ENCODE measurements around the gene NPL.
A peak's percentile ranks its signal among the peaks of the same experiment; 100 is the strongest.

NPL gene

GRCh38 chr1:182765391-182765790 is 24.2 kb upstream of the NPL start:
- no peaks in the 10 kb centered on the region for H3K4me1 Mint-ChIP-seq (ENCODE audit: low read depth in 2 of 2)

DNA sequence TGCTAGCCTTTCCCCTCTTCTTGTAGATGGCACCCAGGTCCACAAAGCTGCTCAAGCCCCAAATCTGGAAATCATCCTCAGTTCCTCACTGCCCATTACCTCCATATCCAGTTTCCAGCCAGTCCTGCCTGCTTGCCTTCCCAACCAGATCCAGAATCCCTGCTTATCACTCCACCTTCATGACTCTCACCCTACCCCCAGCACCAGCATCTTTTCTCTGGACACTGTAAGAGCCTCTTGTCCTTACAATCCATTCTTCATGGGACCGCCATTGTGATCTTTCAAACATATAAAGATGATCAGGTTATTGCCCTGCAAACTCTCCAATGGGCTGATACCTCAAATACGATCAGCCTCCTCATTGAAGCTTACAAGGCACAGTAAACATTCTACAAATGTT is 23.5 kb upstream of the NPL start:
- Mint-ChIP-seq H3K27ac (no peak overlapping the region), H3K9me3 (no peaks in the 10 kb centered on the region), H3K27me3 (peaks cover 42 to 61% of the 10 kb centered on the region in 2 donors), H3K4me3 (no peak overlapping the region), H3K36me3 (ENCODE audit: insufficient read depth) (peaks cover 2% of the 10 kb centered on the region), H3K4me1 (ENCODE audit: low read depth in 2 of 2) (no peaks in the 10 kb centered on the region)
- DNase-seq (no peak), ATAC-seq (replicated peaks) (no peak)

More at GRCh38 chr1:182765391-182765790, 24.2 kb upstream of the NPL start:
- Mint-ChIP-seq H3K4me3 (no peak overlapping the region), H3K27me3 (peaks cover 40 to 57% of the 10 kb centered on the region in 2 donors), H3K27ac (no peak overlapping the region), H3K9me3 (no peaks in the 10 kb centered on the region), H3K36me3 (ENCODE audit: insufficient read depth) (peaks cover 2% of the 10 kb centered on the region)
- ATAC-seq (replicated peaks) (no peak), DNase-seq (no peak)

GRCh38 chr1:182766881-182767645 is 22.5 kb upstream of the NPL start:
- no peak for DNase-seq
- H3K36me3 Mint-ChIP-seq (ENCODE audit: insufficient read depth): peaks cover 2% of the 10 kb centered on the region
- no peak overlapping the region for H3K4me3 Mint-ChIP-seq
- no peaks in the 10 kb centered on the region for H3K9me3 Mint-ChIP-seq
- peaks cover 51 to 71% of the 10 kb centered on the region in 2 donors for H3K27me3 Mint-ChIP-seq
- ATAC-seq (replicated peaks): no peak
- H3K27ac Mint-ChIP-seq: no peak overlapping the region
- H3K4me1 Mint-ChIP-seq (ENCODE audit: low read depth in 2 of 2): no peaks in the 10 kb centered on the region

DNA sequence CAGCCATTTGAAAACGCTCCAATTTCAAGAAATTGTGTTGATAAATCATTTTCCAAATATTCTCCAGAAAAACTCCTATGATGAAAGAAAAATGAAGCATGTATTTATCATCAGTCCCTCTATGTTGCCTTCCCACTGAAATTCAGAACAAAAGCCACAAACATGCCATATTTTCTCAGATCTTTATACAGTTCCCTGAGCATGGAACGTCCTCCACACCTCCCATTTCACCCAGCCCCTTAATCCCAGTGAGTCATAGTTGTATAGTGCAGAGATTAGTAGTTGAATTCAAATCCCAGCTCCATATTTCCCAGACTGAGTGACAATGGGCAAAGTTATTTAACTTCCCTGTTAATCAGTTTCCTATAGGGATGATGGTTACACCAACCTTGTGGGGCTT is 20.6 kb upstream of the NPL start:
- H3K27me3 Mint-ChIP-seq: peaks cover 50 to 71% of the 10 kb centered on the region in 2 donors
- no peak for DNase-seq
- H3K4me1 Mint-ChIP-seq (ENCODE audit: low read depth in 2 of 2): no peaks in the 10 kb centered on the region
- no peak for ATAC-seq (replicated peaks)
- no peak overlapping the region for H3K27ac Mint-ChIP-seq
- H3K4me3 Mint-ChIP-seq: no peak overlapping the region
- H3K36me3 Mint-ChIP-seq (ENCODE audit: insufficient read depth): peaks cover 2% of the 10 kb centered on the region
- H3K9me3 Mint-ChIP-seq: no peaks in the 10 kb centered on the region

GRCh38 chr1:182770232-182770631 is 19.3 kb upstream of the NPL start:
- no peak for DNase-seq
- no peak for ATAC-seq (replicated peaks)
- no peaks in the 10 kb centered on the region for H3K9me3 Mint-ChIP-seq
- no peak overlapping the region for H3K27ac Mint-ChIP-seq
- H3K36me3 Mint-ChIP-seq (ENCODE audit: insufficient read depth): peaks cover 2% of the 10 kb centered on the region
- no peak overlapping the region for H3K4me3 Mint-ChIP-seq
- peaks cover 54 to 69% of the 10 kb centered on the region in 2 donors for H3K27me3 Mint-ChIP-seq
- H3K4me1 Mint-ChIP-seq (ENCODE audit: low read depth in 2 of 2): no peaks in the 10 kb centered on the region

DNA sequence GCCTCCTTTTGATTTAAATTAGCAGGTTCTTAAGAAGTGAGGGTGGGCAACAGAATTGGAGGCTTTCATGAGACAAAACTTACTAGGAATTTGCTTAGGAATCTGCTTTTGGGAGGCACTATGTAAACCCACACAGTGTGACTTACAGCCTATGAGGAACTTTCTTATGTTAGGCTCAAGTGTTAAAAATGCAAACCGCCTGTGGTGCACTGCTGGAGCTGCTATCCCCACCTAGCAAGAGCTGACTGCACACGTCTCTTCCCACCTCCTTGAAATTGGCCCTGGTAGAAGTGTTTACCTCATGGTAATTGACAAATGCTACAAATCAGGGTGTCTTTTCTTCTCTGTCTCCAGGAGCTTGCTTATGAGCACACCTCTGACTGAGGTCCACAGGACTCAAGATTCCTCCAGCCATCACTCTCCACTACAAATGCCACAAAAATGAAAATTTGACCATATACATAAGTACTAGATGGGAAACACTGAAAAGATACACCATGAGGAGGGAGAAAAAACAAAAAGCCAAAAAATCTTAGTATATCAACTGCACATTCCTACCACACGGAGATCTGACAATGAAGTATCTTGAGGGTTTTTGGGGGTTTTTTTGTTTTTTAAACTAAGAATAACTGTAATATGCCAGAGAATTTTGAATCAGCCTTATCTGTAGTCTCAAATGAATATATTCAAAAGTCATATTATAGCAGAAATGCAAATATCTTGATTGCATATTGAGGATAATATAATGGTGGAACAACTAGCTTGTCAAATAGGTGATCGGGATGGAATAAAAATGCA is 18.2 kb upstream of the NPL start:
- peaks cover 2% of the 10 kb centered on the region for H3K36me3 Mint-ChIP-seq (ENCODE audit: insufficient read depth)
- no peaks in the 10 kb centered on the region for H3K4me1 Mint-ChIP-seq (ENCODE audit: low read depth in 2 of 2)
- H3K4me3 Mint-ChIP-seq: no peak overlapping the region
- H3K27me3 Mint-ChIP-seq: peaks cover 48 to 57% of the 10 kb centered on the region in 2 donors
- no peak overlapping the region for H3K27ac Mint-ChIP-seq
- no peaks in the 10 kb centered on the region for H3K9me3 Mint-ChIP-seq
- DNase-seq (no peak), ATAC-seq (replicated peaks) (no peak)

- ATAC-seq (replicated peaks) (no peak), DNase-seq (no peak)
- no peaks in the 10 kb centered on the region for H3K36me3 Mint-ChIP-seq (ENCODE audit: insufficient read depth)
- no peak overlapping the region for H3K4me3 Mint-ChIP-seq
- peaks cover 0 to 3% of the 10 kb centered on the region in 2 donors for H3K4me1 Mint-ChIP-seq (ENCODE audit: low read depth in 2 of 2)
- H3K27me3 Mint-ChIP-seq: peaks cover 16 to 19% of the 10 kb centered on the region in 2 donors
- H3K27ac Mint-ChIP-seq: no peak overlapping the region
- H3K9me3 Mint-ChIP-seq: no peaks in the 10 kb centered on the region
Observed at GRCh38 chr1:182777386-182777785, 12.2 kb upstream of the NPL start.

DNA sequence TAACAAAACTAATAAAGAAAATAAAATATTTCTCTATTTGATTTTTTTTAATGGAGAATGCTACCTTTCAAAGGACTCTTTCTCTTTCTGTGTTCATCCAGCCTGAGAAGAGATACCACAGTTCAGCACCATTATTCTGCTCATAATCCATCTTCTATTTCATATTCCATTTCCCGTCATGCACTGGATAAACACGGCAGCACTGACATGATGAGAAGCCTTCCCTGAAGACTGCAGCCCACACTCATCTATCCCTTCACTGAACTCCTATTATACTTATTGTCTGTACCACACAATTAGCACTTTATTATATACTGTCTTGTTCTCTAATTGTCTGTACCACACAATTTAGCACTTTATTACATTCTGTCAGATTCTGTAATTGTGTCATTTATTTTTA is 10.7 kb upstream of the NPL start:
- no peaks in the 10 kb centered on the region for H3K9me3 Mint-ChIP-seq
- H3K4me1 Mint-ChIP-seq (ENCODE audit: low read depth in 2 of 2): peaks cover 0 to 3% of the 10 kb centered on the region in 2 donors

GRCh38 chr1:182779530-182779929 is 10.0 kb upstream of the NPL start:
- ATAC-seq (replicated peaks) (no peak), DNase-seq (no peak)
- H3K27ac Mint-ChIP-seq: no peak overlapping the region
- H3K4me3 Mint-ChIP-seq: no peak overlapping the region
- H3K27me3 Mint-ChIP-seq: peaks cover 4 to 7% of the 10 kb centered on the region in 2 donors
- no peaks in the 10 kb centered on the region for H3K36me3 Mint-ChIP-seq (ENCODE audit: insufficient read depth)
- no peaks in the 10 kb centered on the region for H3K9me3 Mint-ChIP-seq
- H3K4me1 Mint-ChIP-seq (ENCODE audit: low read depth in 2 of 2): peaks cover 0 to 3% of the 10 kb centered on the region in 2 donors

More for the DNA sequence above, 10.7 kb upstream of the NPL start:
- H3K4me3 Mint-ChIP-seq: no peak overlapping the region
- DNase-seq: no peak
- no peak overlapping the region for H3K27ac Mint-ChIP-seq
- H3K36me3 Mint-ChIP-seq (ENCODE audit: insufficient read depth): no peaks in the 10 kb centered on the region
- no peak for ATAC-seq (replicated peaks)
- peaks cover 11 to 13% of the 10 kb centered on the region in 2 donors for H3K27me3 Mint-ChIP-seq

- H3K4me3 Mint-ChIP-seq: no peak overlapping the region
- peak; percentile 46 to 56 (median 56) for DNase-seq
- H3K9me3 Mint-ChIP-seq: no peaks in the 10 kb centered on the region
- peaks cover 3% of the 10 kb centered on the region for H3K36me3 Mint-ChIP-seq (ENCODE audit: insufficient read depth)
- H3K27me3 Mint-ChIP-seq: peaks cover 0 to 7% of the 10 kb centered on the region in 2 donors
- ATAC-seq (replicated peaks): peak; percentile 80
- peaks cover 0 to 3% of the 10 kb centered on the region in 2 donors for H3K4me1 Mint-ChIP-seq (ENCODE audit: low read depth in 2 of 2)
- H3K27ac Mint-ChIP-seq: peak overlapping the region in 1 of 2 donors; percentile 23
Observed at GRCh38 chr1:182781841-182782586, 7.6 kb upstream of the NPL start.

DNA sequence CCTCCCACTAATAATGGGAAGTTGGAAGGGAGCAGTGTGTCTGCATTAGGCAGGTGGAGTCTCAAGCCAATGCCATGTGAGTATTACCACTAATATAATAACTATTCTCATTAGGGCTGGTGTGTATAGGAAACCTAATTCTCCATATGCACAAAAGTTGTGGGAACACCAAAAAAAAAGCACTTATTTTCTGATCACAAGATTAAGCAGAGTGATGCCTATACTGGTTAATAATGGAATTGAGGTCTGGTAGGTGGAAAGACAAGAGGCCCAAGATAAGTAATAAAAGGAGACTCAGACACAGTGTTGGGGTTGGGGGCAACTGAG is 7.0 kb upstream of the NPL start:
- Mint-ChIP-seq H3K36me3 (ENCODE audit: insufficient read depth) (peaks cover 3% of the 10 kb centered on the region), H3K4me1 (ENCODE audit: low read depth in 2 of 2) (peaks cover 0 to 3% of the 10 kb centered on the region in 2 donors), H3K4me3 (no peak overlapping the region), H3K27ac (no peak overlapping the region), H3K9me3 (no peaks in the 10 kb centered on the region), H3K27me3 (peaks cover 0 to 7% of the 10 kb centered on the region in 2 donors)
- DNase-seq (no peak), ATAC-seq (replicated peaks) (no peak)

DNA sequence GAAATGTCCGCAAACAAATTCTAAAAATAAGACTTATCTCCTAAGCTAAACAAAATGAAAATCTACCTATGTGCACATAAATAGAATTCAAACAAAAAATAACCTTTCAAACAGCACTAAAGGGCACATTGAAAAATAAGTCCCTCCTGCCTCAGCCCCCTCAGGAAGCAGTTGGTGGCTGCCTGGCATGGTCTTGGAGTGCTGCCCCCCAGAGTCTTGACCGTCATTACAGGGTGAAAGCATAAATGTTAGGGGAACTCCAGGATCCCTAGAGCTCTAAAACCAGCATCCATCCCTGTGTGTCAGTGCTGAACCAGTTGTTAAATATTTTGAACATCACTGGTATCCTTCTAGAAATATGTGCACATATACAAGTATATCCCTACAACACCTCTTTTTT is 6.5 kb upstream of the NPL start:
- Mint-ChIP-seq H3K4me3 (no peak overlapping the region), H3K4me1 (ENCODE audit: low read depth in 2 of 2) (peaks cover 0 to 3% of the 10 kb centered on the region in 2 donors), H3K36me3 (ENCODE audit: insufficient read depth) (peaks cover 3% of the 10 kb centered on the region), H3K9me3 (no peaks in the 10 kb centered on the region), H3K27ac (no peak overlapping the region), H3K27me3 (peaks cover 0 to 7% of the 10 kb centered on the region in 2 donors)
- DNase-seq: no peak
- no peak for ATAC-seq (replicated peaks)

- peak; percentile 9 for ATAC-seq (replicated peaks)
- H3K36me3 Mint-ChIP-seq (ENCODE audit: insufficient read depth): peaks cover 8% of the 10 kb centered on the region
- H3K9me3 Mint-ChIP-seq: no peaks in the 10 kb centered on the region
- peaks cover 0 to 7% of the 10 kb centered on the region in 2 donors for H3K27me3 Mint-ChIP-seq
- H3K4me1 Mint-ChIP-seq (ENCODE audit: low read depth in 2 of 2): peaks cover 6 to 8% of the 10 kb centered on the region in 2 donors
- DNase-seq: peak; percentile 15 to 27 (median 19)
- H3K4me3 Mint-ChIP-seq: no peak overlapping the region
- no peak overlapping the region for H3K27ac Mint-ChIP-seq
Observed at GRCh38 chr1:182784556-182785171, 4.9 kb upstream of the NPL start.
